Cortex of kidney (tissue), 1 donor: ENCODE data around the gene RCN1.
"Not testable (repeated sequence)": the region's sequence is repeated elsewhere in the genome, so short reads cannot be mapped to it uniquely, and the experiment has no call there.

ENCODE experiments used
- DNase-seq: peaks from one replicate; lab custom pipeline; 2025; lab: John Stamatoyannopoulos, UW

Gene RCN1

DNA sequence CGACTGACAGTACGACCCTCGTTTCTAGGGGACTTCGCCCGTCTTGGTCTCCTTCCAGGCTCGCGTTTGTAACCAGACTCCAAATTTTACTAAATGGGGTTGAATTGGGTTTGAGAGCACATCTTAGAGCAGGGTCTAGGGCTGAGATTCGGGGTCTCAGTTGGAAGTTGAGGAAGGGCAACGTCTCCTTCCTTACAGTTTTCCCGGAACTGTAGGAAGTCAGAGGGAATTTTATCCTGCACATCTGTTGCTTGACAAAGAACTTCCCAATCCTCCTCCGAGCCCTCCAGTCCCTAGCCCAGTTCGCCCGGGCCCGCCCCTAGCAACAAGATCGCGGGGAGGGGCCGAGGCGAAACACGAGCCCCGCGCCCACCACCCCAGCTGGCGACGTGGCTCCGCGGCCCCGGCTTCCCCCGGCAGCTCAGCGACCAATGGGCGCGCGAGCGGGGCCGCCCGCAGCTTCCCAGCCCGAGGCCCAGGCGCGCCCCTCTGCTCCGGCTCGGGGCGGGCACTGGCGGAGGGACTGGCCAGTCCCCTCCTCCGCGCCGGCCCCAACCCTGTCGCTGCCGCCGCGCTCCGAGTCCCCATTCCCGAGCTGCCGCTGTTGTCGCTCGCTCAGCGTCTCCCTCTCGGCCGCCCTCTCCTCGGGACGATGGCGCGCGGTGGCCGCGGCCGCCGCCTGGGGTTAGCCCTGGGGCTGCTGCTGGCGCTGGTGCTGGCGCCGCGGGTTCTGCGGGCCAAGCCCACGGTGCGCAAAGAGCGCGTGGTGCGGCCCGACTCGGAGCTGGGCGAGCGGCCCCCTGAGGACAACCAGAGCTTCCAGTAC, at the start of gene RCN1:
Gene RCN1 (plus strand): TSS at position 530 of the 826 bp plus-strand sequence. CDS start 123 bp downstream, at position 653.
- DNase-seq = peak; percentile 11

GRCh38 chr11:32043737-32044136, 47.1 kb upstream of the RCN1 start:
- DNase-seq = no peak

DNA sequence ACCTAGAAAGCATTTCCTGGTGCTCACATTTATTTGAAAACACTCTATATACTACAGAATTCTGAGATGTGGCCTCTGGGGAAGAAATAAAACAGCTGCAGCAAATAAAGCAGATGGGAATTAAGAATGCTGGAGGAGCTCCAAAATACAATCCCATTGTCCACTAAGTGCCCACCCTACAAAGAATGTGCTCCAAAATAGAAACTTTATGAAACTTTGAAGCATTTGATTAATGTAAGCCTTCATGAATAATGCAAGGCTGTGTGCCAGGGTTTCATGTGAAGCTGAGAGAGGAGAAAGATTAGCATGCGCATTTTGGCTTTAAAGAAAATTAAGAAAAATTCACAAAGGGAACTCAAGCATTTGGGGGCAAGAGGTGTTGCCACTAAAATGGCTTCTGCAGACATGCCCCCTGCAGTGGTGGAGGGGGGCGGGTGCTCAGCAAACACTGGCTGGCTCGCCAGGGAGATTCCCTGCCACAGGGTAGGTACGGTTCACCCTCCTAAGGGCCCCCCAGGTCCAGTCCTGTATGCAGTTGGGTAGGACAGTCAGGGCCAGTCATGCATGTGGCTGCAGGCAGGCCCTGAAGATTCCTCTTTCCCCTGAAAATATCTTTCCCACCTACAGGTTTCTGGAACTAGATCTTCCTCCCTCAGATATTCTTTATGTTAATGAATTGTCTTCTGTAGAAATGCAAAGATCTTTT, 46.6 kb upstream of the RCN1 start:
- no peak for DNase-seq

GRCh38 chr11:32045456-32045855, 45.4 kb upstream of the RCN1 start:
- no peak for DNase-seq

DNA sequence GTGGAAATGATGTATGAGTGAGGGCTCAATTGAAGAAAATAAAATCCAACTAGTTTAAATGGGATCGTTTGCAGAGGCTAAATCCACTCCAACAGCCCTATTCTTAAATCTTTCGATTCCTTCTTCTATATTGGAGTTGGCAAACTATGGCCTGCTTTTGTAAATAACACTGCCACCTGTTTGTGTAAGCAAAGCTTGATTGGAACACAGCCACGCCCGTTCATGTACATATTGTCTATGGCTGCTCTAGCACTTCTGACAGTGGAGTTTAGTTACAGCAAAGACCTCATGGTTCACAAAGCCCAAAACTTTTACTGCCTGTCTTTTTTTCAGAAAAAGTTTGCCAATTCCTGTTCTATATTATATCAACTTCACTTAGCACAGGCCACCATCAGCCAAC, 40.6 kb upstream of the RCN1 start:
- no peak for DNase-seq

- no peak for DNase-seq
These were observed 38.7 kb upstream of the RCN1 start for GRCh38 chr11:32052215-32052614.

GRCh38 chr11:32053151-32053888, 37.6 kb upstream of the RCN1 start:
- DNase-seq = no peak

DNA sequence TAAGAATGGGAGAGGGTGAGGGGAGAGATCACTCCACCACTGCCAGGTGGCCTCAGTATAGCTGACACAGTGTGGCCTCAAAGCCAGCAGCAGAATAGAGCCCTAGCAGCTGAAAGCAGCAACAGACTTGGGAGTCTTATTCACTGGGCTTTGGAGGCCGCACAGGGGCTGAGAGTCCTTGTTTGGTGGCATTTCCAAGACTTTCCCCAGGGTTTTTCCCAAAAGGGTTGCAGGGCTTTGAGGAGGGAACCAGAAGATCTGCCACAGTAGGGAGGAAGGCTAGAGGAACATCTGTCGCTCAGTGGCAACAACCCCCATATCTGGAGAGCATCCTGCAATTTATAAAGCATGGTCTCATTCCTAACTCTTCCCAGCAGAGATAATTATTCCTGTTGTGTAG, 35.0 kb upstream of the RCN1 start:
- no peak for DNase-seq

GRCh38 chr11:32056438-32056837, 34.4 kb upstream of the RCN1 start:
- DNase-seq = no peak

GRCh38 chr11:32059686-32060462, 31.0 kb upstream of the RCN1 start:
- DNase-seq = no peak

GRCh38 chr11:32062540-32062939, 28.3 kb upstream of the RCN1 start:
- no peak for DNase-seq

DNA sequence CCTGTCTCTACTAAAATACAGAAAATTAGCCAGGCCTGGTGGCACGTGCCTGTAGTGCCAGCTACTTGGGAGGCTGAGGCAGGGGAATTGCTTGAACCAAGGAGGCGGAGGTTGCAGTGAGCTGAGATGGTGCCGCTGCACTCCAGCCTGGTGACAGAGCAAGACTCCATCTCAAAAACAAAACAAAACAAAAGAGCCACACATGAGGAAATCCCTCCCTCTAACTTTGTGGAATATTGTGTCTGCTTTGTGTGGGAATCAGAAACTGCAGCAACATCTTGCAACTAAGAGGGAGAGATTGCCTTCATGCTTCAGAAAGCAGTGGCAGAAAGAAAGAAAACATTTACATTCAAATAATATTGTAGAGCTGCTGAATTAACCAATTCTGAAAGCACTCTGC, 27.8 kb upstream of the RCN1 start:
- not testable (repeated sequence) for DNase-seq

DNA sequence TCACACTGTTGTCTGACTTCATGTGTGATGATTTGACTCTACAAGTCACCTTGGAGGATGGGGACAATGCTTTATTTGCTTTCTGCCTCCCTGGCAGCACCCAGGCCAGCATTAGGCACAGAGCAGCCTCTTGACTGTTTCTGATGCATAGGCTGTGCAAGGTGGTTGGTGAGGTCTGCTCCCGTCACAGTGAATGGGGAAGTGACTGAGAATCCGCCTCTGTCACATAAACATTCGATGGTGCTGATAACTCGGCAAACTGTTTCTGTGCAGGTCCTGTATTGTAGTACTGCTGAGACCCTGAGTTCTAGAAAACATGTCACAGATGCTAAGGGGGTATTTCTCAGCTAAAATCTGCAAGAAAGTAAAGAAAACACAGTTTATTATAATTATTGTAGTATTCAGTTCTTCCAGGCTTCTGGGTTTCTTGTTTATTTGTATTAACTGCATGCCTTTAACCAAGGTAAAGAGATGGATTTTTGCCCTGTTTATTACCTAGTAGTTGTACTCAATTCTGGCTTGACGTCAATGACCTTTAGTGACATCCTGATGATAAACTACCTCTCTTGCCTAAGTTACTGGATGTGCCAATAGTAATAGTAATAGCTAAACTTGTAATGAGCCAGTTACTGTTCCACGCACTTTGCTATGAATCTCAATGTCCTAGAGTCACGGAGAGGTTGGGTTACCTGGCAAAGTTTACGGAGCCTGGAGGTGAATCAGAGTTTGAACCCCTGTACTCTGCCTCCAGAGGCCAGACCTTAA, 24.8 kb upstream of the RCN1 start:
- no peak for DNase-seq

- no peak for DNase-seq
These were observed 22.6 kb upstream of the RCN1 start for GRCh38 chr11:32068134-32068870.

GRCh38 chr11:32069361-32070058, 21.4 kb upstream of the RCN1 start:
- DNase-seq = no peak

GRCh38 chr11:32070692-32071091, 20.2 kb upstream of the RCN1 start:
- DNase-seq = no peak

DNA sequence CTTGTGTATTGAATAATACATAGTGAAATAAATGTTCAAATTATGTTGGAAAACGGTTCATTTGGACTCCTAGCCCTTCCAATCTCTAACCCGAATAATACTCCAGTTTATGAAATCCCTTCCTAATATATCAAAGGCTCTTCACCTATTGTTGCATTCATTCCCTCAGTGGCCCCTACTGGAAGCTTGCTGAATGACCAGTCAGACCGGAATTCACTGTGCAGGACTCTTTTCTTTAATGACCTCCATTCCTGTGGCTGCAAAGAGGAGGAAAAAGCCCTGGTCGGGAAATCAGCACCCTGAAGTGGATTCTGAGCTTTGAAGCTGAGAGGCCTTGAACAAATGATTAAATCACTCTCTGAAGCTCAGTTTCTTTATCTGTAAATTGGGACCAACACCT, 19.1 kb upstream of the RCN1 start:
- DNase-seq = no peak

- no peak for DNase-seq
These were observed 17.8 kb upstream of the RCN1 start for GRCh38 chr11:32072872-32073643.

GRCh38 chr11:32073644-32074026, 17.2 kb upstream of the RCN1 start:
- DNase-seq = no peak
